ENCODE measurements around the gene RAE1.

DNA sequence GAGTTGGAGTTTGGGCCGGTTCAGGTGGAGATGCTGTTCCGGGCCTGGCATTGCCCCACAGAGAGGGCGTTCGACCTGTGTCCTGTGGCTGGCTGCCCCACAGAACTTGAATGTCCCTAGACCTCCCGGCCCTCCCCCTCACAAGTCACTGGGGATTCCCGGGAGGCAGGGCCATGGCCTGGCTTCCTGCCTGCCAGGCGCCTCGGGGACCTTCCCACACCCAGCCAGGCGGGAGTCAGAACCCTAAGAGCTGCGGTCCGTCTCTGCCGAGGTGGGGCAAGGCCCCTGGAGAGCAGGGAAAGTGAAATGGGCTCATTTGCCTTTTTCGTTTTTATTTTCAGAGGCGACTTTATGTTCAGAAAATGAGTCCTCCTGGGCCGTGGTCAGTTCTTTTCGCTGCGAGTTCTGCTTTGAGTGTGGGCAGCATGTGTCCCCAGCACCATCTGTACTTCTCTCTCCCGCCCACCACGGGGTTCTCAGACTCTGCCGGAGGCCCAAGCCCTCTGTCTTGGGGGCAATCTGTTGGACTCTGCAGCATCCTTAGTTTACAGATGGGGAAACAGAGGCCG lies 48.6 kb downstream of the RAE1 start:
- TF ChIP-seq POLR2AphosphoS5 (IDR thresholded peaks at IDR 0.05; ENCODE audit: borderline replicate concordance, low read depth, low read length) (no peak), EZH2 (IDR thresholded peaks at IDR 0.05) (no peak)
